Endometrium (tissue), 2 donors: ENCODE results near the gene C1orf210.

Experiments
- FAIRE-seq: peaks from 2 replicates; lab custom pipeline; 2012; peaks lifted over from hg19 to GRCh38; lab: Jason Lieb, UNC
- donor health status: control.
- donor health status: control.

Gene C1orf210

GRCh38 chr1:43285269-43285990 lies at the start of gene C1orf210:
TSS of gene C1orf210 (minus strand) at chr1:43285581. CDS start at chr1:43283270, 2,311 bp downstream.
- FAIRE-seq = no peak

- no peak for FAIRE-seq
Observed at GRCh38 chr1:43334453-43335205, 49.2 kb upstream of the C1orf210 start.

- FAIRE-seq = no peak
Observed at GRCh38 chr1:43331688-43332087, 46.3 kb upstream of the C1orf210 start.

GRCh38 chr1:43329995-43330751 lies 44.8 kb upstream of the C1orf210 start:
- FAIRE-seq = no peak

GRCh38 chr1:43327549-43328292 lies 42.3 kb upstream of the C1orf210 start:
- FAIRE-seq = no peak

GRCh38 chr1:43325381-43325780 lies 40.0 kb upstream of the C1orf210 start:
- FAIRE-seq = no peak

- no peak for FAIRE-seq
Observed at GRCh38 chr1:43324810-43325209, 39.4 kb upstream of the C1orf210 start.

GRCh38 chr1:43322506-43322905 lies 37.1 kb upstream of the C1orf210 start:
- no peak for FAIRE-seq

- FAIRE-seq = no peak
Observed at GRCh38 chr1:43321331-43321891, 36.0 kb upstream of the C1orf210 start.

- no peak for FAIRE-seq
Observed at GRCh38 chr1:43319766-43320165, 34.4 kb upstream of the C1orf210 start.

- FAIRE-seq = no peak
Observed at GRCh38 chr1:43319288-43319687, 33.9 kb upstream of the C1orf210 start.

GRCh38 chr1:43318831-43319230 lies 33.5 kb upstream of the C1orf210 start:
- FAIRE-seq = no peak

- FAIRE-seq = no peak
Observed at GRCh38 chr1:43317817-43318471, 32.6 kb upstream of the C1orf210 start.

GRCh38 chr1:43316738-43317520 lies 31.5 kb upstream of the C1orf210 start:
- no peak for FAIRE-seq

- no peak for FAIRE-seq
Observed at GRCh38 chr1:43315963-43316737, 30.8 kb upstream of the C1orf210 start.

GRCh38 chr1:43315481-43315880 lies 30.1 kb upstream of the C1orf210 start:
- no peak for FAIRE-seq

- no peak for FAIRE-seq
Observed at GRCh38 chr1:43314233-43314632, 28.9 kb upstream of the C1orf210 start.

- no peak for FAIRE-seq
Observed at GRCh38 chr1:43313771-43314170, 28.4 kb upstream of the C1orf210 start.

GRCh38 chr1:43312663-43313515 lies 27.5 kb upstream of the C1orf210 start:
- no peak for FAIRE-seq
